ENCODE data around the gene ZNF587B. TPM values are rescaled to one million over a fixed set of nuclear protein-coding genes. Genes with fewer than 3 reads are reported as not detected.
"Not testable (repeated sequence)": the region's sequence is repeated elsewhere in the genome, so short reads cannot be mapped to it uniquely, and the experiment has no call there.

The ZNF587B gene
- total RNA-seq, result 10 to 100 TPM; 14.6 to 19.3 TPM

GRCh38 chr19:57830071-57830602, at the start of gene ZNF587B:
Gene ZNF587B (plus strand): TSS chr19:57830299. CDS start chr19:57830529, 230 bp downstream.
- peaks cover 49% of the 10 kb centered on the region for H3K36me3 Mint-ChIP-seq
- CTCF ChIA-PET, result no interaction called here
- no peak within 1 kb of the TSS for H3K27ac Mint-ChIP-seq
- H3K27me3 Mint-ChIP-seq, result no peaks in the 10 kb centered on the region
- no peaks in the 10 kb centered on the region for H3K9me3 Mint-ChIP-seq (ENCODE audit: low read depth)
- H3K4me1 Mint-ChIP-seq, result peaks cover 7% of the 10 kb centered on the region
- ATAC-seq (no peak), DNase-seq (no peak)
- H3K4me3 Mint-ChIP-seq, result peak within 1 kb of the TSS; percentile 28

DNA sequence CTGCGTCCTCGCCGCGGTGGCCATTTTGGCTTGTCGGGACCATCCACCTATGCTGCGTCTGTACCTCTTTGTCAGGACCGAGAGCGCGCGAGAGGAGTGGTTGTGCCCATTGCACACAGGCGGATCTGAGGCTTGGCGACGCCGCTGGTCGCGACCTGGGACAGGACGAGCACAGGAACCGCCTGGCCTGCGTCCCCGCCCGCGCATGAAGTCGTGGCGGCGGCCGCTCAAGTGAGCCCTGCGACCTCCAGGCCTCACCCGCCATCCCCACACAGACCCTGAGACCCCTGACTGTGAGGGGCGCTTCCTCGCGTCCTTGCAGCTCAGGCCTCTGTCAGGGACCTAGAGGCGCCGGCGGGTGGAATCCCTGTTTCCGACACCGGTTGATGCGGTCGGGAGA, 43.8 kb upstream of the ZNF587B start:
- H3K4me1 Mint-ChIP-seq, result peaks cover 19% of the 10 kb centered on the region
- peaks cover 67% of the 10 kb centered on the region for H3K36me3 Mint-ChIP-seq
- H3K27ac Mint-ChIP-seq, result no peak overlapping the region
- no peaks in the 10 kb centered on the region for H3K27me3 Mint-ChIP-seq
- peaks cover 36% of the 10 kb centered on the region for H3K9me3 Mint-ChIP-seq (ENCODE audit: low read depth)
- no peak for ATAC-seq
- no peak for DNase-seq
- CTCF ChIA-PET, result no interaction called here
- no peak overlapping the region for H3K4me3 Mint-ChIP-seq

GRCh38 chr19:57786906-57787305, 43.2 kb upstream of the ZNF587B start:
- no peak overlapping the region for H3K4me3 Mint-ChIP-seq
- ATAC-seq, result no peak
- H3K27ac Mint-ChIP-seq, result no peak overlapping the region
- H3K9me3 Mint-ChIP-seq (ENCODE audit: low read depth), result peaks cover 35% of the 10 kb centered on the region
- H3K4me1 Mint-ChIP-seq, result peaks cover 19% of the 10 kb centered on the region
- H3K27me3 Mint-ChIP-seq, result no peaks in the 10 kb centered on the region
- no peak for DNase-seq
- CTCF ChIA-PET, result no interaction called here
- peaks cover 67% of the 10 kb centered on the region for H3K36me3 Mint-ChIP-seq

DNA sequence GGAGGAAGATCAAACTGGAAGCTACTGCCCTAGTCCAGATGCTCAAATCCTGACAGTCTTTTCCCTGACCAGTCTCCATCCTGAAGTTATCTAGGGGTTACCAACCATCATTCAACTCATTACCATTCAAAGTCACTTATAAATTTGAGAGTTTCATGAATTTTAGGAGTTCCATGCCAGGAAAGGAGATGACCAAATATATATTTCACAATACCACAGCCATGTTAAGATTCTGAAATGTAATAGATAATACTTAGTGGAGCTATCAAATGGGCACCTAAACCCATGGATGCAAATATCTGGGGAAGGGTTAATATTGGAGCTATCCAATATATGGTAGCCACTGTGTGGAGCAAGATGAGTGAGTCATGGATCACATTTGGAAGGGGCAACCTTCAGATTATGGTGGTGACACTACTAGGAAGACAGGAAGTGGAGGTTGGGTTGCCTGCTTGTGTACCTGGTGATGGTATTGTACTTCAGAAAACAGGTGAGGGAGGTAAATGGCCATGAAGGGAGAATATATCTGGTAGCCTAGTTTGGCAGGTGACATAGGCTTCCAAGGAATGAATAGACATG, 41.9 kb upstream of the ZNF587B start:
- no peak for ATAC-seq
- DNase-seq, result no peak
- CTCF ChIA-PET, result no interaction called here
- H3K36me3 Mint-ChIP-seq, result peaks cover 68% of the 10 kb centered on the region
- no peak overlapping the region for H3K4me3 Mint-ChIP-seq
- H3K27me3 Mint-ChIP-seq, result no peaks in the 10 kb centered on the region
- peaks cover 35% of the 10 kb centered on the region for H3K9me3 Mint-ChIP-seq (ENCODE audit: low read depth)
- H3K4me1 Mint-ChIP-seq, result peaks cover 19% of the 10 kb centered on the region
- peak overlapping the region; percentile 57 for H3K27ac Mint-ChIP-seq

DNA sequence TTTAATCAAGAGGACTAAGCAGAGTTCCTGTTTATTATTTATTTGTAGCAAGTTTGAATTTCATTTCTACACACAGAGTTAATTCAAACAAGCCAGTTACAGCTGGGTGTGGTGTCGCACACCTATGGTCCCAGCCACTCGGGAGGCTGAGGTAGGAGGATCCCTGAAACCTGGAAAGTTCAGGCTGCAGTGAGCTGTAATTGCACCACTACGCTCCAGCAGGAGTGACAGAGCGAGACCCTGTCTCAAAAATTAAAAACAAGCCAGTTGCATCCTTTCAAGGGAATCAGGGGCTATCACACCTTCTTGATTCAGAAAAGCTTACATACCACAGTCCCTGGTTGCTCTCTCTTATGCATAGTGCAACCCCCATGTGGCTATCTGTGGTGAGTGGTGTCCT, 40.8 kb upstream of the ZNF587B start:
- Mint-ChIP-seq H3K4me3 (no peak overlapping the region), H3K36me3 (peaks cover 70% of the 10 kb centered on the region), H3K27ac (no peak overlapping the region), H3K4me1 (peaks cover 19% of the 10 kb centered on the region), H3K27me3 (no peaks in the 10 kb centered on the region), H3K9me3 (ENCODE audit: low read depth) (peaks cover 35% of the 10 kb centered on the region)
- CTCF ChIA-PET, result no interaction called here
- no peak for DNase-seq
- ATAC-seq, result no peak

DNA sequence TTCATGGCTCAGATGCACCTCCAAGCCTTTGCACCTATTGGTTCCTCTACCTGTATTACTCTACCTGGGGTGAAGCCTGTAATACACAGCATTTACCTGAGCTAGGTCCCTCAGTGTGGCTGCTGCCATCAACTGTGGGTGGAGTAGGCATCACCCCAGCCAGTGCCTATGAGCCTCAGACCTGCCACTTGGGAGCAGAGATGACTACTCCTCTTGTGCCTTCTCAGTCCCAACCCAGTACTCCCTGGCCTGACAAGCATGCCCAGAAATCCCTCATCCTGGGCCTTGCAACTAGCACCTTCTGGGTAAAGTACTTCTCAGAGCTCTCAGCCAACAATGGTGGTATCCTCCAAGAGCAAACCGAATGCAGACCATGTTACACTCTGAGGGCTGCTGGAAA, 33.5 kb upstream of the ZNF587B start:
- peaks cover 47% of the 10 kb centered on the region for H3K36me3 Mint-ChIP-seq
- CTCF ChIA-PET, result interaction anchor here (0.6 kb wide), 1 partner anchor 53 kb away, joined by 3 read pairs; no protein-coding TSS in a partner anchor
- H3K9me3 Mint-ChIP-seq (ENCODE audit: low read depth); H3K4me1 Mint-ChIP-seq; DNase-seq; ATAC-seq; H3K27me3 Mint-ChIP-seq; H3K27ac Mint-ChIP-seq; H3K4me3 Mint-ChIP-seq: not testable (repeated sequence)

DNA sequence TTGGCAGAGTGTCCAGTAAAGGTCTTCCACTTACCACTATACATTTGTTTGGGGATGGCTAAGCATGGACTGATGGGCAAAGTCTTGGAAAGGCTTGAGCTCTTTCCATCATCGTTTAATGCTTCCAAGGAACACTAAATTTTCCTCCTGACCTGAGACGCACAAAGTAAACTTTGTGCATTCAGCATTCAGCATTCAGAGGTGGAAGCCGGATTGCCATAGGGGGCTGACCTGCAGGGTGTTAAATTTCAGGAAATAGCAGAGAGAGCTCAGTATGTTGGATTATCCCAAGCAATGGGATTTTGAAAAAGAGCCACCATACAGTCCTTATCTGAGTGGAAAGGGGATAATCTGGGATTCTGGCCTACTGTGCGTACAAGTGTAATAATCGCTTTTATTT, 29.4 kb upstream of the ZNF587B start:
- H3K4me3 Mint-ChIP-seq, result no peak overlapping the region
- H3K36me3 Mint-ChIP-seq, result peaks cover 39% of the 10 kb centered on the region
- peaks cover 27% of the 10 kb centered on the region for H3K4me1 Mint-ChIP-seq
- DNase-seq (no peak), ATAC-seq (no peak)
- no peaks in the 10 kb centered on the region for H3K27me3 Mint-ChIP-seq
- H3K9me3 Mint-ChIP-seq (ENCODE audit: low read depth), result no peaks in the 10 kb centered on the region
- CTCF ChIA-PET, result no interaction called here
- H3K27ac Mint-ChIP-seq, result no peak overlapping the region

- peaks cover 28% of the 10 kb centered on the region for H3K4me1 Mint-ChIP-seq
- DNase-seq (no peak), ATAC-seq (no peak)
- no peaks in the 10 kb centered on the region for H3K27me3 Mint-ChIP-seq
- H3K9me3 Mint-ChIP-seq (ENCODE audit: low read depth), result no peaks in the 10 kb centered on the region
- peak overlapping the region; percentile 14 for H3K27ac Mint-ChIP-seq
- no peak overlapping the region for H3K4me3 Mint-ChIP-seq
- CTCF ChIA-PET, result no interaction called here
- peaks cover 35% of the 10 kb centered on the region for H3K36me3 Mint-ChIP-seq
Observed at GRCh38 chr19:57802269-57802668, 27.8 kb upstream of the ZNF587B start.

- ATAC-seq, result no peak
- no peaks in the 10 kb centered on the region for H3K27me3 Mint-ChIP-seq
- CTCF ChIA-PET, result no interaction called here
- peaks cover 26% of the 10 kb centered on the region for H3K4me1 Mint-ChIP-seq
- H3K36me3 Mint-ChIP-seq, result peaks cover 43% of the 10 kb centered on the region
- DNase-seq, result no peak
- H3K9me3 Mint-ChIP-seq (ENCODE audit: low read depth), result no peaks in the 10 kb centered on the region
- H3K27ac Mint-ChIP-seq, result peak overlapping the region; percentile 20
- peak overlapping the region; percentile 44 for H3K4me3 Mint-ChIP-seq
Observed at GRCh38 chr19:57803265-57803593, 26.9 kb upstream of the ZNF587B start.

GRCh38 chr19:57803594-57804325, 26.3 kb upstream of the ZNF587B start:
- DNase-seq (no peak), ATAC-seq (no peak)
- CTCF ChIA-PET, result no interaction called here
- Mint-ChIP-seq H3K4me1 (peaks cover 20% of the 10 kb centered on the region), H3K9me3 (ENCODE audit: low read depth) (no peaks in the 10 kb centered on the region), H3K27ac (peak overlapping the region; percentile 20), H3K36me3 (peaks cover 47% of the 10 kb centered on the region), H3K27me3 (no peaks in the 10 kb centered on the region), H3K4me3 (peak overlapping the region; percentile 44)

- H3K9me3 Mint-ChIP-seq (ENCODE audit: low read depth), result no peaks in the 10 kb centered on the region
- H3K27me3 Mint-ChIP-seq, result no peaks in the 10 kb centered on the region
- CTCF ChIA-PET, result no interaction called here
- H3K4me1 Mint-ChIP-seq, result peaks cover 19% of the 10 kb centered on the region
- peaks cover 59% of the 10 kb centered on the region for H3K36me3 Mint-ChIP-seq
- DNase-seq (no peak), ATAC-seq (no peak)
- H3K27ac Mint-ChIP-seq, result no peak overlapping the region
- H3K4me3 Mint-ChIP-seq, result no peak overlapping the region
Observed at GRCh38 chr19:57807541-57807940, 22.6 kb upstream of the ZNF587B start.

GRCh38 chr19:57810410-57811295, 19.4 kb upstream of the ZNF587B start:
- H3K36me3 Mint-ChIP-seq, result peaks cover 51% of the 10 kb centered on the region
- DNase-seq; H3K9me3 Mint-ChIP-seq (ENCODE audit: low read depth); H3K4me3 Mint-ChIP-seq; ATAC-seq; H3K27me3 Mint-ChIP-seq; H3K27ac Mint-ChIP-seq: not testable (repeated sequence)
- CTCF ChIA-PET, result interaction anchor here (0.6 kb wide), 1 partner anchor 10 kb away, joined by 4 read pairs; no protein-coding TSS in a partner anchor
- peaks cover 31% of the 10 kb centered on the region for H3K4me1 Mint-ChIP-seq

DNA sequence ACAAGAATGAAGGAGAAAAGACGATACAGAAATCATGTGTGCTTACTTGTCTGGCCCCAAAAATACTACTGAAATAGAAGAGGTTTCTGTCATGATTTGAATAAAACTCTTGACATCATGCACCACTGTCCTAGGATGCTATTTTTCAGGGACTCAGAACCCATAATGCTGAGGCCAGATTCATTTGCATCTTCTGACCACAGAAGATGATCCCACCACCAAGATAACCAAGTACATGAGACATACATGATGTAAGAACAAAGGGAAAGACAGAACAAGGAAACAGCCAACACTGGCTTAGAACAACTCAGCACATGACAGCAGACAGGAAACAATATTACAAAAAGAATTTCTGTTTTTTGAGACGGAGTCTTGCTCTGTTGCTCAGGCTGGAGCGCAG, 17.9 kb upstream of the ZNF587B start:
- ATAC-seq (no peak), DNase-seq (no peak)
- H3K4me1 Mint-ChIP-seq, result peaks cover 35% of the 10 kb centered on the region
- CTCF ChIA-PET, result no interaction called here
- H3K27ac Mint-ChIP-seq, result peak overlapping the region; percentile 10
- H3K27me3 Mint-ChIP-seq, result no peaks in the 10 kb centered on the region
- H3K36me3 Mint-ChIP-seq, result peaks cover 43% of the 10 kb centered on the region
- no peak overlapping the region for H3K4me3 Mint-ChIP-seq
- H3K9me3 Mint-ChIP-seq (ENCODE audit: low read depth), result no peaks in the 10 kb centered on the region
